Mammary epithelial cell (primary cell): Measurements from ENCODE around the gene EXD3.

Source experiments
- EZH2 ChIP-seq: IDR thresholded peaks from 2 replicates; pipeline ENCODE4 v1.6.1; 2012; ENCODE audit warnings: low read length, inconsistent platforms, borderline replicate concordance
- TF ChIP-seq, protein P1 (sequence below), 2 donors: IDR thresholded peaks in 1 of 2; conservative IDR thresholded peaks in 1 of 2; 2 replicates each; pipeline ENCODE4 v1.5.1; 2011 to 2012; ENCODE audit warnings: inconsistent platforms in 2 of 2, low read length in 2 of 2, mild to moderate bottlenecking in 2 of 2, control low read depth in 1 of 2, low read depth in 1 of 2; ENCODE audit not compliant: insufficient read depth in 1 of 2; ENCODE audit errors: extremely low read depth in 1 of 2

DNA sequence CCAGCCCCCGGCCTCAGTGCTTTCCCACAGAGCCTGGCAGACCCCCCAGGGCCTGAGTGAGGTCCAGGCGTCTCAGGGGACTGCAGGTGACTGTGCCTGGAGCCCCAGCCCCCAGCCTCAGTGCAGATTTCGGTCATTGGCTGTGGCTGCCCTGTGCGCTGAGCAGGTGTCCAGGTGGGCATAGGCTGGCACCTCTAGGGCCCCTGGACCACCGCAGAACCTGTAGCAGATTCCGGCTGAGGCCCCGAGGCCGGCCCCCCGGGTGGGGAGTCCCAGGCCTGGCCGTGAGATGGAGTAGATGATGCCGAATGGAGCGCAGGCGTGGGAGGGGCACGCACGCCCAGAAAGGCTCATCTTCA is 12.1 kb downstream of the EXD3 start:
- TF ChIP-seq, protein P1, sequence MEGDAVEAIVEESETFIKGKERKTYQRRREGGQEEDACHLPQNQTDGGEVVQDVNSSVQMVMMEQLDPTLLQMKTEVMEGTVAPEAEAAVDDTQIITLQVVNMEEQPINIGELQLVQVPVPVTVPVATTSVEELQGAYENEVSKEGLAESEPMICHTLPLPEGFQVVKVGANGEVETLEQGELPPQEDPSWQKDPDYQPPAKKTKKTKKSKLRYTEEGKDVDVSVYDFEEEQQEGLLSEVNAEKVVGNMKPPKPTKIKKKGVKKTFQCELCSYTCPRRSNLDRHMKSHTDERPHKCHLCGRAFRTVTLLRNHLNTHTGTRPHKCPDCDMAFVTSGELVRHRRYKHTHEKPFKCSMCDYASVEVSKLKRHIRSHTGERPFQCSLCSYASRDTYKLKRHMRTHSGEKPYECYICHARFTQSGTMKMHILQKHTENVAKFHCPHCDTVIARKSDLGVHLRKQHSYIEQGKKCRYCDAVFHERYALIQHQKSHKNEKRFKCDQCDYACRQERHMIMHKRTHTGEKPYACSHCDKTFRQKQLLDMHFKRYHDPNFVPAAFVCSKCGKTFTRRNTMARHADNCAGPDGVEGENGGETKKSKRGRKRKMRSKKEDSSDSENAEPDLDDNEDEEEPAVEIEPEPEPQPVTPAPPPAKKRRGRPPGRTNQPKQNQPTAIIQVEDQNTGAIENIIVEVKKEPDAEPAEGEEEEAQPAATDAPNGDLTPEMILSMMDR (conservative IDR thresholded peaks at IDR 0.05 in 1 of 2, IDR thresholded peaks at IDR 0.05 in 1 of 2; ENCODE audit: extremely low read depth in 1 of 2, insufficient read depth in 1 of 2, low read depth in 1 of 2, low read length in 2 of 2), result no peak
- no peak for TF ChIP-seq EZH2
